ENCODE results near the gene PAPPA. TPM values are rescaled to one million over a fixed set of nuclear protein-coding genes. Genes with fewer than 3 reads are reported as not detected.

The PAPPA gene
- total RNA-seq, 2 experiments from 2014 or later, result not detected

DNA sequence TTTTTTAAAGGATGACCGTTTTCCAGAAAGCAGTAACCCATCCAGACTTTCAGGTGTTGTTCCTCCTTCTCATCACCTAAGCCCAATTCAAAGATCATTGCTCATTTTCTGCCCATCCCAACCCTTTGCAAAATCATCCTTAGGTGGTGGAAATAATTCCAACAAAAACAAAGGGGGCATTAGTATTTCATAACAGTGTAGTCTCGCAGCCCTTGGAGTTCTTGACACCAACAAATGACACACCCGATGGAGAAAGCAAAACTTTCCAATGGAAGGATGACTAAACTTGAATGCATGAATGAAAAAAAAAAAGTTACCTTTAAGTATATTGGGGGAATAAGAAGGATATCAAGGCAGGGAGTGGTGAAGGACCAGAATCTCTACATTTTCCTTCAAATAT, 117.0 kb downstream of the PAPPA start:
- intact Hi-C loops (cut with micrococcal nuclease), result no loop called here
- Mint-ChIP-seq H3K4me1 (ENCODE audit: low read depth) (no peaks in the 10 kb centered on the region), H3K36me3 (ENCODE audit: low read depth) (no peaks in the 10 kb centered on the region), H3K27ac (no peak overlapping the region), H3K4me3 (no peak overlapping the region), H3K27me3 (peaks cover 7% of the 10 kb centered on the region), H3K9me3 (no peaks in the 10 kb centered on the region)
- no peak for TF ChIP-seq CTCF (IDR thresholded peaks at IDR 0.05)
- CTCF ChIA-PET, result no interaction called here
- ATAC-seq, result no peak
- no peak for DNase-seq
- POLR2A ChIA-PET, result no interaction called here

DNA sequence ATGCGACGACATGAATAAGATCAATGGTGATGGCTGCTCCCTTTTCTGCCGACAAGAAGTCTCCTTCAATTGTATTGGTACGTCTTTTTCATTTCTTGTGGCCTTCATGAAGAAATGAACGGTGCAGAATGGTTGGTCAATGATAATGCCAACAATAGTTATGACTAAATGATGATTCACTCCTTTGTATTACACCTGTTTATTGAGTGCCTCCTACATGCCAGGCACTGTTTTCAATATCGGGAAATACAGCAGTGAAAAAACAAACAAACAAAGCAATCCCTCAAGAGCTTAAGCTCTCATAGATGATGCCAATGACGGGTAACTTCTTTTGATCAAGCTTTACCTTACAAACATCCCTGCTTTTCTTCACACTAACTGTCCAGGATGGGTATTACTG, 117.7 kb downstream of the PAPPA start:
- intact Hi-C loops (cut with micrococcal nuclease), result no loop called here
- DNase-seq (no peak), ATAC-seq (no peak)
- ChIA-PET POLR2A (no interaction called here), CTCF (no interaction called here)
- Mint-ChIP-seq H3K9me3 (no peaks in the 10 kb centered on the region), H3K4me3 (no peak overlapping the region), H3K27me3 (peaks cover 7% of the 10 kb centered on the region), H3K27ac (no peak overlapping the region), H3K4me1 (ENCODE audit: low read depth) (no peaks in the 10 kb centered on the region), H3K36me3 (ENCODE audit: low read depth) (no peaks in the 10 kb centered on the region)
- TF ChIP-seq CTCF (IDR thresholded peaks at IDR 0.05), result no peak

- CTCF ChIA-PET, result no interaction called here
- intact Hi-C loops (cut with micrococcal nuclease), result no loop called here
- ATAC-seq (no peak), DNase-seq (no peak)
- POLR2A ChIA-PET, result no interaction called here
- Mint-ChIP-seq H3K4me1 (ENCODE audit: low read depth) (no peaks in the 10 kb centered on the region), H3K36me3 (ENCODE audit: low read depth) (no peaks in the 10 kb centered on the region), H3K9me3 (no peaks in the 10 kb centered on the region), H3K27me3 (peaks cover 7% of the 10 kb centered on the region), H3K4me3 (no peak overlapping the region), H3K27ac (no peak overlapping the region)
- TF ChIP-seq CTCF (IDR thresholded peaks at IDR 0.05), result no peak
These were observed 118.4 kb downstream of the PAPPA start for GRCh38 chr9:116271991-116272390.

DNA sequence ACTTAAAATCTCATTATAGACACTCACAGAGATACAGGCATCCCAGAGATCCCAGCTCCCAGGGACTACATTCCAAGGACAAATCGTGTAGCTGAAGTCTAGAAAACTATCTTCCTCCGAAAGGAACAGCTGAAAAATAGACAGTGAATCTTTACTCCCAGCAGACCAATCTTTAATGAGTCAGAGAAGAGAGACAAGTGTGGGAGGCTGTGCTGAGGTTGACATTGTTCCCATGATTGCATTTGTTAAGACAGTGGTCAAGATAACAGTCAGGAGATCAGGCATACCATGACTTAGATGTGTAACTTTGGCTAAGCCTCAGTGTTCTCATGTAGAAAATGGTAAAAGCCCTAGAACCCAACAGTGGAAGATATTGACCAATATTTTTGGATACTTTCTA, 120.7 kb downstream of the PAPPA start:
- Mint-ChIP-seq H3K9me3 (no peaks in the 10 kb centered on the region), H3K36me3 (ENCODE audit: low read depth) (no peaks in the 10 kb centered on the region), H3K4me3 (no peak overlapping the region), H3K27ac (no peak overlapping the region), H3K27me3 (peaks cover 11% of the 10 kb centered on the region), H3K4me1 (ENCODE audit: low read depth) (no peaks in the 10 kb centered on the region)
- ChIA-PET CTCF (no interaction called here), POLR2A (interaction anchor here (0.6 kb wide), 1 partner anchor 13 kb away, joined by 3 read pairs; no protein-coding TSS in a partner anchor)
- ATAC-seq (no peak), DNase-seq (no peak)
- no peak for TF ChIP-seq CTCF (IDR thresholded peaks at IDR 0.05)
- intact Hi-C loops (cut with micrococcal nuclease), result no loop called here

GRCh38 chr9:116275418-116276195, 122.0 kb downstream of the PAPPA start:
- no peaks in the 10 kb centered on the region for H3K36me3 Mint-ChIP-seq (ENCODE audit: low read depth)
- no peak for TF ChIP-seq CTCF (IDR thresholded peaks at IDR 0.05)
- ATAC-seq (no peak), DNase-seq (no peak)
- no peaks in the 10 kb centered on the region for H3K4me1 Mint-ChIP-seq (ENCODE audit: low read depth)
- no peak overlapping the region for H3K4me3 Mint-ChIP-seq
- H3K27me3 Mint-ChIP-seq, result peaks cover 13% of the 10 kb centered on the region
- H3K9me3 Mint-ChIP-seq, result no peaks in the 10 kb centered on the region
- ChIA-PET POLR2A (no interaction called here), CTCF (no interaction called here)
- H3K27ac Mint-ChIP-seq, result no peak overlapping the region
- intact Hi-C loops (cut with micrococcal nuclease), result no loop called here
